ENCODE measurements around the gene CGB5.

- TF ChIP-seq POLR2A (IDR thresholded peaks at IDR 0.05; ENCODE audit: low read depth, low read length) (no peak), POLR2AphosphoS5 (IDR thresholded peaks at IDR 0.05; ENCODE audit: low read depth, low read length) (no peak), TAF1 (IDR thresholded peaks at IDR 0.05; ENCODE audit: low read depth, low read length) (no peak), SPI1 (IDR thresholded peaks at IDR 0.05; ENCODE audit: low read depth, low read length) (no peak), PAX5 (IDR thresholded peaks at IDR 0.05; ENCODE audit: insufficient read depth, low read length, severe bottlenecking) (no peak)
Measured at GRCh38 chr19:49020931-49021895, 22.4 kb upstream of the CGB5 start.

Data from GM12891 (cell line).